ENCODE measurements around the gene MVK. TPM values are rescaled to one million over a fixed set of nuclear protein-coding genes. Genes with fewer than 3 reads are reported as not detected.

Gene MVK
- total RNA-seq, 1 experiment from 2014 or later, result 19.2 TPM

DNA sequence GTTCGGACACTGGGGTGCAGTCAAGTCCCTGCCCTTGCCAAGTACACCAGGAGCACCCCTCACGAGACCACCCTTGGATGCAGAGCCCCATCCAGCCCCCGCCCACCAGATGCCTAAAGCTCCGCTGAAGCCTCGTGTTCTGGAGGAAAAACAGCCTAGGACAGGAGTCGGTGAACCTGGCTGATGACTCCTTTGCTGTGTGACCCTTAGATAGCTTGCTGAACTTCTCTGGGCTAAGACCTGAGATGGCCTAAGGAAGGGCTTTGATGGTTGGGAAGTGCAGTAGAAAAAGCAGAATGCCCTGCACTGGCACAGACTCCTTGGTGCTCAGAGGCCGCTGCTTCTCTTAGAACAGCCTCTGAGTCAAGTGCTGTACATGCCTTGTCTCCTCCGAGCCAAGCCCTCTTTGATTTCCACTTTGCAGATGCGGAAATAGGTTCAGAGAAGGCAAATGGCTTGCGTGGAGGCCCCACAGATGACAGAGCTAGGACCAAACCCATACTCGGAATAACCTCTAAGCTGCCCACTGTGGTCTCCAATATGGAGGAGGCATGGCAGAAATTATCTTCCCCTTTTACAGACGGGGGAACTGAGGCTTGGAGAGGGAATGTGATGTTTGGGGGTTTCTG is 52.3 kb downstream of the MVK start:
- Histone ChIP-seq H4K91ac (ENCODE audit: insufficient read length, low read depth, low read length) (no peak overlapping the region), H4K5ac (ENCODE audit: insufficient read length, low read depth, low read length) (no peak overlapping the region), H2BK20ac (ENCODE audit: low read depth, low read length, poor library complexity, severe bottlenecking) (no peak overlapping the region), H4K20me1 (ENCODE audit: control insufficient read depth, insufficient read depth, insufficient read length) (no peaks in the 10 kb centered on the region), H2AFZ (ENCODE audit: low read length) (no peak overlapping the region), H2BK120ac (ENCODE audit: low read depth, low read length, poor library complexity, severe bottlenecking) (no peak overlapping the region), H3K14ac (ENCODE audit: insufficient read depth, low read length) (no peak overlapping the region), H3K4ac (ENCODE audit: low read depth, low read length) (no peak overlapping the region), H3K9me3 (ENCODE audit: control insufficient read depth, low read depth, low read length) (no peaks in the 10 kb centered on the region), H4K8ac (replicated peaks; ENCODE audit: insufficient read length, low read depth, low read length) (no peak overlapping the region), H2BK5ac (ENCODE audit: insufficient read length, low read length) (no peak overlapping the region), H3K4me1 (ENCODE audit: insufficient read depth, low read length) (no peaks in the 10 kb centered on the region; the same call in 1 of the 2 replicates), H2BK12ac (ENCODE audit: insufficient read length, low read depth, low read length) (no peak overlapping the region), H3K27ac (ENCODE audit: insufficient read length, low read depth, low read length) (no peak overlapping the region), H3K56ac (ENCODE audit: insufficient read length, low read depth, low read length) (no peak overlapping the region), H3T11ph (ENCODE audit: low read length) (no peak overlapping the region), H3K23ac (ENCODE audit: insufficient read length, low read depth, low read length) (no peak overlapping the region), H3K4me2 (ENCODE audit: insufficient read depth, insufficient read length, low read length) (no peak overlapping the region), H3K27me3 (ENCODE audit: insufficient read depth, low read length) (no peaks in the 10 kb centered on the region), H3K18ac (ENCODE audit: insufficient read length, low read depth, low read length) (no peak overlapping the region), H3K9ac (ENCODE audit: extremely low read depth, insufficient read length, low read length) (no peak overlapping the region), H2AK5ac (ENCODE audit: insufficient read length, low read length) (no peak overlapping the region), H3K23me2 (ENCODE audit: insufficient read length, low read depth, low read length, poor library complexity, severe bottlenecking) (no peaks in the 10 kb centered on the region), H3K79me1 (ENCODE audit: insufficient read depth, low read depth, low read length, poor library complexity, severe bottlenecking) (no peaks in the 10 kb centered on the region), H2BK15ac (ENCODE audit: low read depth, low read length) (no peak overlapping the region), H3K79me2 (ENCODE audit: insufficient read depth, low read length) (no peaks in the 10 kb centered on the region)
- Mint-ChIP-seq H3K9me3 (peaks cover 0 to 3% of the 10 kb centered on the region in 2 experiments; a peak in 3 of 5 replicates), H3K4me1 (peaks cover 10 to 25% of the 10 kb centered on the region in 2 experiments), H3K27me3 (ENCODE audit: low read depth) (peaks cover 5% of the 10 kb centered on the region), H3K36me3 (ENCODE audit: insufficient read depth in 1 of 3, low read depth in 3 of 3) (no peaks in the 10 kb centered on the region; a peak in 1 of 7 replicates), H3K4me3 (no peak overlapping the region), H3K27ac (peak overlapping the region in 1 of 3 experiments; percentile 92; a peak in 1 of 7 replicates)
- no peak for DNase-seq
- TF ChIP-seq, protein P1, sequence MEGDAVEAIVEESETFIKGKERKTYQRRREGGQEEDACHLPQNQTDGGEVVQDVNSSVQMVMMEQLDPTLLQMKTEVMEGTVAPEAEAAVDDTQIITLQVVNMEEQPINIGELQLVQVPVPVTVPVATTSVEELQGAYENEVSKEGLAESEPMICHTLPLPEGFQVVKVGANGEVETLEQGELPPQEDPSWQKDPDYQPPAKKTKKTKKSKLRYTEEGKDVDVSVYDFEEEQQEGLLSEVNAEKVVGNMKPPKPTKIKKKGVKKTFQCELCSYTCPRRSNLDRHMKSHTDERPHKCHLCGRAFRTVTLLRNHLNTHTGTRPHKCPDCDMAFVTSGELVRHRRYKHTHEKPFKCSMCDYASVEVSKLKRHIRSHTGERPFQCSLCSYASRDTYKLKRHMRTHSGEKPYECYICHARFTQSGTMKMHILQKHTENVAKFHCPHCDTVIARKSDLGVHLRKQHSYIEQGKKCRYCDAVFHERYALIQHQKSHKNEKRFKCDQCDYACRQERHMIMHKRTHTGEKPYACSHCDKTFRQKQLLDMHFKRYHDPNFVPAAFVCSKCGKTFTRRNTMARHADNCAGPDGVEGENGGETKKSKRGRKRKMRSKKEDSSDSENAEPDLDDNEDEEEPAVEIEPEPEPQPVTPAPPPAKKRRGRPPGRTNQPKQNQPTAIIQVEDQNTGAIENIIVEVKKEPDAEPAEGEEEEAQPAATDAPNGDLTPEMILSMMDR (conservative IDR thresholded peaks at IDR 0.05), result no peak
- WGBS (ENCODE audit: extremely low coverage, insufficient read length, low lambda C conversion rate), result no CpG with 5 or more reads among the region's 12 CpGs

Measured in H9 (cell line).